HG03469 (cell line): ENCODE data around the gene SPATA12.

Source experiments
- ATAC-seq: cut with Tn5 transposase; IDR thresholded peaks from one replicate; pipeline ENCODE4 v1.9.1; 2021; ENCODE audit warnings: mild to moderate bottlenecking, moderate library complexity, moderate number of reproducible peaks; ENCODE audit not compliant: unreplicated experiment

Gene SPATA12

GRCh38 chr3:57060089-57060821 lies at the start of gene SPATA12:
Gene SPATA12, plus strand, starts transcription at chr3:57060664. Its CDS starts 13,031 bp downstream, at chr3:57073695.
- ATAC-seq: no peak

GRCh38 chr3:57011022-57011421 lies 49.4 kb upstream of the SPATA12 start:
- no peak for ATAC-seq

DNA sequence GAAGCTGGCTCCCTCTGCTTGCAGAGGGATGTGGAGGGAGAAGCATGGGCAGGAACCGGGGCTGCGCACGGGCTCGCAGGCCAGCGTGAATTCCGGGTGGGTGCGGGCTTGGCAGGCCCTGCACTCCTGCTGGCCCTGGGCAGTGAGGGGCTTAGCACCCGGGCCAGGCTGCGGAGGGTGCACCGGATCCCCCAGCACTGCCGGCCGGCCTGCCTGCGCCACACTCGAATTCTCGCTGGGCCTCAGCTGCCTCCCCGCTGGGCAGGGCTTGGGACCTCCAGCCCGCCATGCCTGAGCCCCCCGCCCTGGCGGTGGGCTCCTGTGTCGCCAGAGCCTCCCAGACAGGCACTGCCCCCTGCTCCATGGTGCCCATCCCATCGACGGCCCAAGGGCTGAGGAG lies 47.6 kb upstream of the SPATA12 start:
- no peak for ATAC-seq

DNA sequence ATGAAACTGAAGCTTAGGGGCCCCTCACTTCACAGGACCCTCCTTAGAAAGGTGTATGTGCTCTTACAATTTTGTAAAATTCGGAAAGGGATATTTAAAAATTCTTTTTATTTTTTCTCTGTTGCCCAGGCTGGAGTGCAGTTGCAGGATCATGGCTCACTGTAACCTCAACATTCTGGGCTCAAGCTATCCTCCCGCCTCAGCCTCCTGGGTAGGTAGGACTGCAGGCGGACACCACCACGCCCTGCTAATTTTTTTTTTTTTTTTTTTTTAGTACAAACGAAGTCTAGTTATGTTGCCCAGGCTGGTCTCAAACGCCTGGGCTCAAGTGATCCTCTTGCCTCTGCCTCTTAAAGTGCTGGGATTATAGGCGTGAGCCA lies 45.1 kb upstream of the SPATA12 start:
- no peak for ATAC-seq

- ATAC-seq: no peak
Measured at GRCh38 chr3:57015912-57016311, 44.6 kb upstream of the SPATA12 start.

- no peak for ATAC-seq
Measured at GRCh38 chr3:57017459-57017845, 43.0 kb upstream of the SPATA12 start.

- no peak for ATAC-seq
Measured at GRCh38 chr3:57018246-57018645, 42.2 kb upstream of the SPATA12 start.

DNA sequence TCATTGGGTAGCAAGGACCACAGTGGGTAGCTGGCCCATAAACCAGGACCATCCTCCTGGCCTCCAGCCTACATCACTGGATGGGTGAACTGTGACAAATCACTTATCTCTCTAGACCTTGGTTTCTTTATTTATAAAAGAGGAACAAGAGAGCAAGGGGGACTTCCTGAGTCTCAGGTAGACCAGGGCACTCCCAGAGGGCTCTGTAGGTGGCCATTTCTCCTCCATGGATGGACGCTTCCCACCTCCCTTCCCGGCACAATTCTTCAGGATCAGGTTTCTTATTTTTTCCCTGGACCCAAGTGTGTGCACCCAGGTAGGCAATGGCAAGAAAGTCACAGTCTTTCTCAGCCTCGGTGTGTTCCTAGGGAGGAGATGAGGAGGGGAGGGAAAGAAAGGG lies 41.4 kb upstream of the SPATA12 start:
- no peak for ATAC-seq

DNA sequence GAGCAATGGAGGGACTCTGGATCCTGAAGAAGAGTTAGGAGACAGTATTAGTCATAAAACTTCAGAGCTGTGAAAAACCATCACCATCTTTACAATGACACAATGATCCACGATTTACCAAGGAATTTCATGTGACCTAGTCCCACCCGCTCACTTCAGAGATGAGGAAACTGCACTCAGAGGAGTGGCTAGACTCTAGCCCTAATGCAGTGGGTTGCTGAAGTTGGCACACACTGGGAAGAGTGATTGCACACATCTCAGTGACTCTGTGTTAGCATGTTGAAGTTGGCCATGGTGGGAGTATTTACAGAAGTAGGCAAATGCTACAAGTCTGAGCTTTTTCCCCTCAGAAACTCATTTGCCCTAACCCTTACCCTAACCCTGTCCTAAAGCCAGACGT lies 35.2 kb upstream of the SPATA12 start:
- no peak for ATAC-seq

- ATAC-seq: no peak
Measured at GRCh38 chr3:57026944-57027343, 33.5 kb upstream of the SPATA12 start.

DNA sequence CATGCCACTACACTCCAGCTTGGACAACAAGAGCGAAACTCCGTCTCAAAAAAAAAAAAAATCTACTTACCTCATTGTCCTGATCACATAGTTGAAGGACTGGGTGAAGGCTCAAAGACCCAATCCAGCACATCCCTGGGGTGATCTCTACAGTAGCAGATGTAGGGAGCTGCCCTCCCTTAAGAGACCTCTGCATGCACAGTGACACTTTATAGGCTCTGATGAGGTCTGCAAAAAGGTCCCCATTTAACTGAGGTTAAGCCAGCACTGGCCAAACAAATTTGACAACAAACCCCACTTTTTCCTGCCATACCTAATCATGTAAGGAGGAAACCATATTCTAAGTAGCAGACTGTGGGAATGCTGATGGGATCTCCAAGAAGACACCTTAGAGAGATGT lies 31.1 kb upstream of the SPATA12 start:
- ATAC-seq: no peak

DNA sequence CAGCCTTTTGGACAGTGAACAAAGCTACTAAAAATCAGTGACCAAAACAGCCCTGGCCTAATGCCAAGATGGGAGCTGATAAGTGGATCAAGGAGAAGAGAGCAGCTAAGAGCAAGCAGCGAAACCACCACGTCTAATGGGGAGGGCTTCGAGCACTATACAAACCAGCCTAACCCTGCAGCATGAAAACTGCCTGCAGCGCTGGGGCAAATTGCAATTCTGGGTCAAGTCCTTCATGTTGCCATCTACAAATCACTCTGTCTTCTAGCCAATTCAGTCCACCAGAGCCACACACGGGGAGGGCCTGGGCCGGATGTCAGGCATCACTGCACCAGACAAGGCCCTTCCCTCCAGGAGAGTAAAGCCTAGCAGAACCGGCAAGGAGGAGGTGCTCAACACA lies 30.5 kb upstream of the SPATA12 start:
- no peak for ATAC-seq

DNA sequence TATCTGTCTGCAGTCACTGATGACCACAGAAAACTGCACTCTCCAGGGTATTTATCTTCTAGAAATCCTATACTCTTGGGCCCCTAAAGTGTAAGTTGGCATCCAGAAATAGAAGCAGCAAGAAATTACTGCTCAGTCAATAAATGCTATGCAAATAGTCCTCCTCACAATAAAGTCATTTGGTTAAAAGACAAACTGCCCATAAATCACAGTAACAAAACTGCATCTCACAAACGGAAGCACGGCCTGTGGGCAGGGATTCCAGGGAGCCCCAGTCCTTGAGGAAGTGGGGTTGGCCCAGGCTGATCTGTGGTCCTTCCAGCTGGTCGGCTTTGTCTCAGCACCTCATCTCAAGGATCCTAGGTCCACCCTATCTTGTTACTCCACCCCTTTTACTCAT lies 29.7 kb upstream of the SPATA12 start:
- no peak for ATAC-seq

DNA sequence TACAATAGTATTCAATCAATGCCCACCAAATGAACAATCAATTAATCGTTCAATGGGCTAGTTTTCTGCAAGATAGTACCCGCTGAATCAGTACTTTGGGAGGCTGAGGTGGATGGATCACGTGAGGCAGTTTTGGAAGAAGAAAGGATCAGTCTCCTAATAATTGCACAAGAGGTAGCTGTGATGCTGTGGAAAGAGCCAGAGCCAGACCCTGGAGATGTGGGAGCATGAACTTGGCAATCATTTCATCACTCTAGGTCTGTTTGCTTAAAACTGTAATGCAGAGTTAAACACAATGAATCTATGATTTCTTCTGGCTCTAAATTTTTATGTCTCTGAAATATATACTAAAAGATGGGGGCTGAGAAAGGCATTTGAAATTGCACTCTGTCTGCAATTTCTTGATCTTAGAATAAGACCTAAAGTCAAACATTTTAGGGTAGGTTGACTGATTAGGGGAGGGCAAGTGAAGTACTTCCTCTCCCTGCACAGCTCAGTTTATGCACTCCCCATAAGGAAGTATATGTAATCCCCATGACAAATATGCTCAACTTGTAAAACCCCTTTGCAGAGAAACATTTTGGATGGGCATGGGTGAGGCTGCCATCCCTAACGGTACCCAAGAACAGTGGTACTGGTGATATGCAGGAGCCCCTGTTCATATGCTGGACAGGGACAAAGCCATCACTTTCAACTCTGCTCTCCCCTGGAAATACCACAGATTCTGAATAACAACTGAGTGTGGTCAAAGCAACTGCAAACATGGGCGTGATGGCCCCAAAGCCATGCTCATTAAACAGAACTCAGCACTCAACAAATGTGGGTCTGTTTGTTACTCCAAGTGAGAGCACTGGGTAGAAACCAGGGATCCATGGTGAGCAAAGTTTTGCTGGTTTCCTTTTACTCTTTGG lies 28.6 kb upstream of the SPATA12 start:
- ATAC-seq: no peak

GRCh38 chr3:57036952-57037351 lies 23.5 kb upstream of the SPATA12 start:
- no peak for ATAC-seq

- ATAC-seq: no peak
Measured at GRCh38 chr3:57038466-57039164, 21.8 kb upstream of the SPATA12 start.

- no peak for ATAC-seq
Measured at GRCh38 chr3:57041674-57042073, 18.8 kb upstream of the SPATA12 start.

DNA sequence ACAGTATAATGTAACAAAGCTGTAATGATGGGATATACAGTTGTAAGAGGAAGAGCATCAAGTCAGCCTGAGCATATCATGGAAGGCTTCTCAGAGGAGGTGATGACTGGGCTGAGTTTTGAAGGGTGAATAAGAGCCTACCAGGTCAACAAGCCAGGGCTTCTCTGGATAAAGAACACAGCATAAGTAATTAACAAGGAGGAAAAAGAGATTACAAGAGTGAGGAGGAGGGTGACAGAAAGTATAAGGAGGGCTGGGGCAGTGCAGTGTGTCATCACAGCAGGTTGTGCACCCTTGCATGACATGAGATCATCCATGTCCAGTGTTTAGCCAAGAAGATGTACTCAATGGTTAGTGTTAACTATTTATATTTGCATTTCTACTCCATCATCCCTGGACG lies 16.9 kb upstream of the SPATA12 start:
- ATAC-seq: no peak

GRCh38 chr3:57046101-57046765 lies 14.2 kb upstream of the SPATA12 start:
- ATAC-seq: no peak

DNA sequence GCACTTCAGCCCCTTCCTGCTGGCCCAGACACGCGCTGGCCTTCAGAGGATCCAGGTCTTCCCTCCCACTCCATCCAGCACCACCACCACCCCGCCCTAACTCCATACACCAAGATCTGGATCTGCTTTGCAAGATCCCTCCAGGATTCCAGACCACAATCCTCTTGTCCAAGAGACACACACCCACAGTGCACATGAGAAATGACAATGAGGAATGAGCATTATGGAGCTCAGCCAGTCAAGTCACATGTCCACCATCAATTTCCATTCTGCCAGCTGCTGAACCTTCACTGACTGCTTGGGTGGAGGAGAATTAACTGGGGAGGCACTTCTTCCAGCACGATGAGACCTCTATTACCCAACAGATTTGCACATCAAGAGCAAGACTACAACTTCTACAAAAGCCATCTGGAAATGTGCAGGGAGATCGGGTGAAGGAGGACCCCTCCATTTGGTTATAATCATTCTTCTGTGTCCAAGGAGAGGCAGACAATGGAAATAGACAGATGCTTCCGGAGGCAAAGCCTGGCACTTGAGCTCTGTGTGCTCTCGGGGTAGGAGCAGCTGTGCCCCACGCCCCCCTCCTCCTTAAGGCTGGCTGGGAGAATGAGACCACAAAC lies 12.3 kb upstream of the SPATA12 start:
- ATAC-seq: no peak

GRCh38 chr3:57048728-57049127 lies 11.7 kb upstream of the SPATA12 start:
- ATAC-seq: no peak
